Middle frontal gyrus (tissue), 1 donor: ENCODE data around the gene PTPRM.

Source experiments
- DNase-seq: peaks from one replicate; pipeline ENCODE4 v3.0.0-alpha.2; 2015; ENCODE audit warnings: low spot score; ENCODE audit errors: extremely low spot score

The PTPRM gene

GRCh38 chr18:8221452-8221851 lies 654.3 kb downstream of the PTPRM start:
- no peak for DNase-seq

- no peak for DNase-seq
These were observed 657.5 kb downstream of the PTPRM start for GRCh38 chr18:8224576-8224975.

GRCh38 chr18:8229040-8229439 lies 661.9 kb downstream of the PTPRM start:
- DNase-seq: no peak

- DNase-seq: no peak
These were observed 662.7 kb downstream of the PTPRM start for GRCh38 chr18:8229787-8230186.

GRCh38 chr18:8231316-8231715 lies 664.2 kb downstream of the PTPRM start:
- DNase-seq: no peak

- no peak for DNase-seq
These were observed 665.7 kb downstream of the PTPRM start for GRCh38 chr18:8232791-8233190.

- DNase-seq: no peak
These were observed 668.8 kb downstream of the PTPRM start for GRCh38 chr18:8235894-8236293.

GRCh38 chr18:8238507-8238906 lies 671.4 kb downstream of the PTPRM start:
- no peak for DNase-seq

- DNase-seq: no peak
These were observed 674.6 kb downstream of the PTPRM start for GRCh38 chr18:8241731-8242130.

GRCh38 chr18:8242151-8242696 lies 675.1 kb downstream of the PTPRM start:
- no peak for DNase-seq

GRCh38 chr18:8247700-8248099 lies 680.6 kb downstream of the PTPRM start:
- DNase-seq: no peak

- no peak for DNase-seq
These were observed 681.5 kb downstream of the PTPRM start for GRCh38 chr18:8248576-8248975.

GRCh38 chr18:8249811-8250210 lies 682.7 kb downstream of the PTPRM start:
- no peak for DNase-seq

- no peak for DNase-seq
These were observed 685.3 kb downstream of the PTPRM start for GRCh38 chr18:8252371-8252770.

- DNase-seq: no peak
These were observed 686.8 kb downstream of the PTPRM start for GRCh38 chr18:8253944-8254343.

- DNase-seq: no peak
These were observed 687.5 kb downstream of the PTPRM start for GRCh38 chr18:8254654-8255053.

- no peak for DNase-seq
These were observed 690.8 kb downstream of the PTPRM start for GRCh38 chr18:8257851-8258434.

- DNase-seq: no peak
These were observed 693.2 kb downstream of the PTPRM start for GRCh38 chr18:8260319-8260718.

GRCh38 chr18:8260827-8261226 lies 693.7 kb downstream of the PTPRM start:
- DNase-seq: no peak

GRCh38 chr18:8261651-8262091 lies 694.6 kb downstream of the PTPRM start:
- DNase-seq: no peak

- no peak for DNase-seq
These were observed 695.1 kb downstream of the PTPRM start for GRCh38 chr18:8262221-8262620.

- no peak for DNase-seq
These were observed 697.0 kb downstream of the PTPRM start for GRCh38 chr18:8264116-8264515.

- no peak for DNase-seq
These were observed 697.8 kb downstream of the PTPRM start for GRCh38 chr18:8264861-8265411.
